Colonic mucosa (tissue), 4 donors: ENCODE data around the gene GSK3B. TPM values are rescaled to one million over a fixed set of nuclear protein-coding genes. Genes with fewer than 3 reads are reported as not detected.

Experiments
- DNase-seq: peaks from one replicate; pipeline ENCODE4 v3.0.0-alpha.2; 2020
- H3K27ac ChIP-seq: fragments of 200-600 bp; one replicate; pipeline ENCODE4 v1.8.0; 2021
- H3K27me3 ChIP-seq: fragments of 200-600 bp; one replicate; pipeline ENCODE4 v1.8.0; 2021
- H3K36me3 ChIP-seq: fragments of 200-600 bp; one replicate; pipeline ENCODE4 v1.8.0; 2021
- H3K4me1 ChIP-seq: fragments of 200-600 bp; one replicate; pipeline ENCODE4 v1.8.0; 2021; ENCODE audit warnings: mild to moderate bottlenecking
- H3K4me3 ChIP-seq: fragments of 200-600 bp; one replicate; pipeline ENCODE4 v1.8.0; 2021
- H3K9ac ChIP-seq, 2 donors: one replicate each; pipeline ENCODE4 v1.7.0; 2013; ENCODE audit warnings: control low read depth in 2 of 2, low read depth in 2 of 2, low read length in 2 of 2
- H3K9me3 ChIP-seq: fragments of 200-600 bp; one replicate; pipeline ENCODE4 v1.8.0; 2021
- intact Hi-C: fragments of 100-400 bp; cut with DNase I; formaldehyde crosslinking; loops from one replicate; pipeline ENCODE4 v1.14.1; 2022
- total RNA-seq, 2 donors: library from RNA; stranded (reverse); fragmentation: NEBNext Ultra II Directional in 1 of 2; extraction: Animal tissue kit (Norgen Biotek cat#: 25700) in 1 of 2; gene quantifications; one replicate each; pipeline ENCODE4 v1.2.1, GENCODE V29; 2021
- TF ChIP-seq, protein P1 (sequence below): fragments of 200-600 bp; IDR thresholded peaks from one replicate; pipeline ENCODE4 v1.8.0; 2022; ENCODE audit warnings: antibody characterized with exemption, mild to moderate bottlenecking
- donor health status: healthy.
- donor health status: DM: no; HTN: no; CAD: no.
- donor health status: DM: no; HTN: no; CAD: no.

GSK3B gene
- total RNA-seq, 2 donors from 2014 or later = 34.4 to 43.6 TPM

DNA sequence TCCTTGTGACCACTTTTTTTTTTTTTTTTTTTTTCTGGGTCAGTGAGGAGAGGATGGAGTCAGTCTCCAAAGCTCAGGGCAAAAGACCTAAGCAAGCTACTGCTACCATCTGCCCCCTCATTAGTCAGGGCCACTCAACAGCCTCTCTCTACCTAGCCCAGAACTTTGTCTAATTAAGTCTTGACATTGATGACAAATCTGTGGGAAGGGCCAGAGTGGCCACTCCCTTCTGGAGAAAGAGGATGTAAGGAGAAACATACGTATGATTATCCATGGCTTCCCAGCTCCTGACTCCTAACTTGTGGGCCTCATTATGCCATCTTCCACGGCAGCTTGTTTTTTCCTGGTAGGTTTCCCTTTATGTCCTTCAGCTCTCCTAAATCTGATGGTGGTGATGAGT is 274.4 kb downstream of the GSK3B start:
- intact Hi-C loops = no loop called here
- TF ChIP-seq, protein P1, sequence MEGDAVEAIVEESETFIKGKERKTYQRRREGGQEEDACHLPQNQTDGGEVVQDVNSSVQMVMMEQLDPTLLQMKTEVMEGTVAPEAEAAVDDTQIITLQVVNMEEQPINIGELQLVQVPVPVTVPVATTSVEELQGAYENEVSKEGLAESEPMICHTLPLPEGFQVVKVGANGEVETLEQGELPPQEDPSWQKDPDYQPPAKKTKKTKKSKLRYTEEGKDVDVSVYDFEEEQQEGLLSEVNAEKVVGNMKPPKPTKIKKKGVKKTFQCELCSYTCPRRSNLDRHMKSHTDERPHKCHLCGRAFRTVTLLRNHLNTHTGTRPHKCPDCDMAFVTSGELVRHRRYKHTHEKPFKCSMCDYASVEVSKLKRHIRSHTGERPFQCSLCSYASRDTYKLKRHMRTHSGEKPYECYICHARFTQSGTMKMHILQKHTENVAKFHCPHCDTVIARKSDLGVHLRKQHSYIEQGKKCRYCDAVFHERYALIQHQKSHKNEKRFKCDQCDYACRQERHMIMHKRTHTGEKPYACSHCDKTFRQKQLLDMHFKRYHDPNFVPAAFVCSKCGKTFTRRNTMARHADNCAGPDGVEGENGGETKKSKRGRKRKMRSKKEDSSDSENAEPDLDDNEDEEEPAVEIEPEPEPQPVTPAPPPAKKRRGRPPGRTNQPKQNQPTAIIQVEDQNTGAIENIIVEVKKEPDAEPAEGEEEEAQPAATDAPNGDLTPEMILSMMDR = no peak

DNA sequence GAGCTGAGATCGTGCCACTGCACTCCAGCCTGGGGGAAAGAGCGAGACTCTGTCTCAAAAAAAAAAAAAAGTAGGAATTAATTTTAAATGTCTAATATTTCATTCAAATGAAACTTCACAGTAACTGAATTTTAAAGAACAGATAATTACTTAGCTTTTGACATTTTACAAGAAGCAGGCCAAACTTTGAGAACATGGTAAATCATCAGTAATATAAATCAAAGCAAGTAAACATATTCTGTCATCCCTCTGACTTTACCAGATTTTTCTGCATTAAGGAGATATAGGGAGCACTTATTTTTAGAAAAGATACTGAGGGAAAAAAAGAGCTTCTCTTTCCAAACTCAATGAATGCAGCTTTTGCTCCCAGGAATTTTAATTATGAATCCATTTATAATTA is 275.3 kb downstream of the GSK3B start:
- Histone ChIP-seq H3K9ac (no peak overlapping the region), H3K4me1 (no peaks in the 10 kb centered on the region), H3K9me3 (no peaks in the 10 kb centered on the region), H3K27me3 (no peaks in the 10 kb centered on the region), H3K27ac (no peak overlapping the region), H3K4me3 (no peak overlapping the region), H3K36me3 (no peaks in the 10 kb centered on the region)
- no peak for DNase-seq
- intact Hi-C loops = no loop called here
- TF ChIP-seq, protein P1 = no peak

More for the DNA sequence above, 274.4 kb downstream of the GSK3B start:
- no peaks in the 10 kb centered on the region for H3K36me3 ChIP-seq
- no peaks in the 10 kb centered on the region for H3K27me3 ChIP-seq
- H3K4me3 ChIP-seq = no peak overlapping the region
- no peaks in the 10 kb centered on the region for H3K9me3 ChIP-seq
- H3K27ac ChIP-seq = no peak overlapping the region
- H3K9ac ChIP-seq = no peak overlapping the region
- no peaks in the 10 kb centered on the region for H3K4me1 ChIP-seq
- DNase-seq = no peak

DNA sequence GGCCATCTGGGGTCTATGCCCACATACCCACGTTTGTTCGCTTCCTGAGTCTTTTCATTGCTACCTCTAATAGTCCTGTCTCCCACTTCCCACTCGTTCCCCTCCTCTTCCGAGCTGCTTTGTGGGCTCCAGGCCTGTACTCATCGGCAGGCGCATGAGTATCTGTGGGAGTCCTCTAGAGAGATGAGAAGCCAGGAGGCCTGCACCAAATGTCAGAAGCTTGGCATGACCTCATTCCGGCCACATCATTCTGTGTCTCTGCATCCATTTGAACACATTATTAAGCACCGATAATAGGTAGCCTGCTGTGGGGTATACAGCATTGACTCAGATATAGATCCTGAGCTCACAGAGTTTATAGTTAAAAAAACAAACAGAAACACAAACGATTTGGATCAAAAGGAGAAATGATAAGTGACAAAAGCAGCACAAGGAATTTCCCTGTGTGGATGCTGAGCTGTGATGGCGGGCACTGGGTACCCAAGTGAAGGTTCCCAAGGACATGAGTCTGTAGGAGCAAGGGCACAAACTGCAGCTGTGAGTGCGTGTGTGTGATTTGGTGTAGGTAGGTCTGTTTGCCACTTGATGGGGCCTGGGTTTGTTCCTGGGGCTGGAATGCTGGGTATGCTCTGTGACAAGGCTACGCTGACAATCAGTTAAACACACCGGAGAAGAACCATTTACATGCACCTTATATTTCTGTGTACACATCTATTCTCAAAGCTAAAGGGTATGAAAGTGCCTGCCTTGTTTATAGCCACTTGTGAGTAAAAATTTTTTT is 276.5 kb downstream of the GSK3B start:
- Histone ChIP-seq H3K9ac (no peak overlapping the region), H3K4me3 (no peak overlapping the region), H3K27me3 (no peaks in the 10 kb centered on the region), H3K27ac (no peak overlapping the region), H3K4me1 (no peaks in the 10 kb centered on the region), H3K36me3 (no peaks in the 10 kb centered on the region), H3K9me3 (no peaks in the 10 kb centered on the region)
- intact Hi-C loops = no loop called here
- TF ChIP-seq, protein P1 = no peak
- no peak for DNase-seq

DNA sequence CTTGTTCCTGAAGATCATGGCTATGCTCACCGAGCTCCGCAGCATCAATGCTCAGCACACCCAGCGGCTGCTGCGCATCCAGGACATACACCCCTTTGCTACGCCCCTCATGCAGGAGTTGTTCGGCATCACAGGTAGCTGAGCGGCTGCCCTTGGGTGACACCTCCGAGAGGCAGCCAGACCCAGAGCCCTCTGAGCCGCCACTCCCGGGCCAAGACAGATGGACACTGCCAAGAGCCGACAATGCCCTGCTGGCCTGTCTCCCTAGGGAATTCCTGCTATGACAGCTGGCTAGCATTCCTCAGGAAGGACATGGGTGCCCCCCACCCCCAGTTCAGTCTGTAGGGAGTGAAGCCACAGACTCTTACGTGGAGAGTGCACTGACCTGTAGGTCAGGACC is 277.2 kb downstream of the GSK3B start:
- TF ChIP-seq, protein P1 = no peak
- Histone ChIP-seq H3K4me1 (no peaks in the 10 kb centered on the region), H3K4me3 (no peak overlapping the region), H3K9ac (no peak overlapping the region), H3K9me3 (no peaks in the 10 kb centered on the region), H3K27ac (no peak overlapping the region), H3K27me3 (no peaks in the 10 kb centered on the region), H3K36me3 (no peaks in the 10 kb centered on the region)
- no peak for DNase-seq
- intact Hi-C loops = no loop called here

DNA sequence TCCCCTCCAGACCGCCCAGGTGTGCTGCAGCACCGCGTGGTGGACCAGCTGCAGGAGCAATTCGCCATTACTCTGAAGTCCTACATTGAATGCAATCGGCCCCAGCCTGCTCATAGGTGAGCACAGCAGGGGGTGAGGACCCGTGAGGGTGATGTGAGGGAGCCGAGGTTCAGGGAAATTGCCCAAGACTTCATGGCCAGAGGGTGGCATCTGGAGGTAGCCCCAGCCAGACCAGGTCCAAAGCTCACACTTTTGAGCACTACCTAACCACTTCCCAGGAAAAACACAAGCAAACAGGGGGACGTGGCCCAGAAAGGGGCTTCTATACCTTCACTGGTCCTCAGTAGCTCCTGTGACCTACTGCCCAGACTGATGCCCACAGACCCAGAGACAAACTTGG is 278.5 kb downstream of the GSK3B start:
- Histone ChIP-seq H3K4me1 (no peaks in the 10 kb centered on the region), H3K9me3 (no peaks in the 10 kb centered on the region), H3K27me3 (no peaks in the 10 kb centered on the region), H3K4me3 (no peak overlapping the region), H3K27ac (no peak overlapping the region), H3K36me3 (no peaks in the 10 kb centered on the region), H3K9ac (no peak overlapping the region)
- no peak for DNase-seq
- intact Hi-C loops = no loop called here
- TF ChIP-seq, protein P1 = no peak
